Upper lobe of left lung (tissue), 4 donors: ENCODE results near the gene MPV17L2.

Source experiments
- EP300 ChIP-seq, 4 donors: sonication (generic); formaldehyde crosslinking; IDR thresholded peaks; one replicate each; pipeline ENCODE4 v1.5.1; 2017; ENCODE audit warnings: antibody characterized with exemption in 4 of 4, control low read depth in 2 of 4
- POLR2A ChIP-seq, 4 donors: fragments of 450-650 bp; IDR thresholded peaks; one replicate each; pipeline ENCODE4 v1.5.1; 2016 to 2017; ENCODE audit warnings: antibody characterized with exemption in 4 of 4, mild to moderate bottlenecking in 2 of 4
- TF ChIP-seq, protein P1 (sequence below), 6 experiments: fragments of 450-650 bp in 4 of 6; fragments of 200-600 bp in 2 of 6; sonication (generic) in 2 of 6; IDR thresholded peaks; one replicate each; pipeline ENCODE4 v1.5.1; 2016 to 2019; ENCODE audit warnings: antibody characterized with exemption in 6 of 6

DNA sequence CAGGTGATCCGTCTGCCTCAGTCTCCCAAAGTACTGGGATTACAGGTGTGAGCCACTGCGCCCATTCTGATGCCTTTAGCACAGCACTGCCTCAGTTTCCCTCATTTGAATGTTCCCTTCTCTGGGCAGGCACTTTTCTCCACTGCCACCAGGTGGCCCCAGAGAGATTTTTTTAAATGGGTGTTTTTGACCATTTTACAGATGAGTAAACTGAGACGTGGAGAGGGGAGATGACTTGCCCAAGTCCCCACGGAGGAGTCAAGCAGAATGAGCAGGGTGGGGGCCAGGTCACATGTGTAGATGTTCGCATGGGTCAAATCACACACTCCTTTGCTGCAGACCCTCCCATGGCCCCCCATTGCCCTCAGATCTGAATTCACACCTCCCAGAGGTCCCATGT, 36.5 kb downstream of the MPV17L2 start:
- no peak for TF ChIP-seq EP300 (IDR thresholded peaks at IDR 0.05)
- TF ChIP-seq, protein P1, sequence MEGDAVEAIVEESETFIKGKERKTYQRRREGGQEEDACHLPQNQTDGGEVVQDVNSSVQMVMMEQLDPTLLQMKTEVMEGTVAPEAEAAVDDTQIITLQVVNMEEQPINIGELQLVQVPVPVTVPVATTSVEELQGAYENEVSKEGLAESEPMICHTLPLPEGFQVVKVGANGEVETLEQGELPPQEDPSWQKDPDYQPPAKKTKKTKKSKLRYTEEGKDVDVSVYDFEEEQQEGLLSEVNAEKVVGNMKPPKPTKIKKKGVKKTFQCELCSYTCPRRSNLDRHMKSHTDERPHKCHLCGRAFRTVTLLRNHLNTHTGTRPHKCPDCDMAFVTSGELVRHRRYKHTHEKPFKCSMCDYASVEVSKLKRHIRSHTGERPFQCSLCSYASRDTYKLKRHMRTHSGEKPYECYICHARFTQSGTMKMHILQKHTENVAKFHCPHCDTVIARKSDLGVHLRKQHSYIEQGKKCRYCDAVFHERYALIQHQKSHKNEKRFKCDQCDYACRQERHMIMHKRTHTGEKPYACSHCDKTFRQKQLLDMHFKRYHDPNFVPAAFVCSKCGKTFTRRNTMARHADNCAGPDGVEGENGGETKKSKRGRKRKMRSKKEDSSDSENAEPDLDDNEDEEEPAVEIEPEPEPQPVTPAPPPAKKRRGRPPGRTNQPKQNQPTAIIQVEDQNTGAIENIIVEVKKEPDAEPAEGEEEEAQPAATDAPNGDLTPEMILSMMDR (IDR thresholded peaks at IDR 0.05): peak in 4 of 6 experiments; percentile 23 to 40 (median 31)
- no peak for TF ChIP-seq POLR2A (IDR thresholded peaks at IDR 0.05)
